Measurements from ENCODE around the gene ADAMTS6.

GRCh38 chr5:65290677-65291076 lies 191.0 kb downstream of the ADAMTS6 start:
- TF ChIP-seq CTCF (IDR thresholded peaks at IDR 0.05) (no peak), POLR2A (IDR thresholded peaks at IDR 0.05) (no peak), POLR2AphosphoS5 (IDR thresholded peaks at IDR 0.05) (no peak), EP300 (IDR thresholded peaks at IDR 0.05) (no peak)

All from suprapubic skin (tissue), 4 donors.